Fibroblast of lung (primary cell): ENCODE results near the gene C11orf58. TPM values are rescaled to one million over a fixed set of nuclear protein-coding genes. Genes with fewer than 3 reads are reported as not detected.

Experiments
- DNase-seq, 2 donors: peaks; one replicate each; pipeline versions ENCODE4 v3.0.0 to v3.0.0-alpha.2; 2010; ENCODE audit warnings: low read depth in 2 of 2
- H2AFZ ChIP-seq: 2 replicates; pipeline ENCODE4 v1.5.1; 2012; ENCODE audit warnings: low read length, control low read depth, inconsistent platforms
- H3K27ac ChIP-seq: 2 replicates; pipeline ENCODE4 v1.5.1; 2011; ENCODE audit warnings: low read length, control low read depth; ENCODE audit not compliant: insufficient read depth
- H3K27me3 ChIP-seq: 2 replicates; pipeline ENCODE4 v1.5.1; 2011; ENCODE audit warnings: mild to moderate bottlenecking, low read length; ENCODE audit not compliant: control insufficient read depth, insufficient read depth
- H3K36me3 ChIP-seq: 2 replicates; pipeline ENCODE4 v1.5.1; 2011; ENCODE audit warnings: low read length; ENCODE audit not compliant: control insufficient read depth, insufficient read depth
- H3K4me1 ChIP-seq: 2 replicates; pipeline ENCODE4 v1.5.1; 2011; ENCODE audit warnings: low read length; ENCODE audit not compliant: control insufficient read depth, insufficient read depth; ENCODE audit errors: extremely low read depth
- H3K4me2 ChIP-seq: 2 replicates; pipeline ENCODE4 v1.5.1; 2011; ENCODE audit warnings: low read length, control low read depth; ENCODE audit not compliant: insufficient read depth; ENCODE audit errors: extremely low read depth
- H3K4me3 ChIP-seq, 4 experiments: fragments of 200-600 bp in 1 of 4; sonication (generic) in 1 of 4; replicated peaks in 1 of 4; 2 replicates each; pipeline ENCODE4 v1.5.1; 2011 to 2016; ENCODE audit warnings: low read length in 4 of 4, low read depth in 3 of 4, mild to moderate bottlenecking in 3 of 4, control low read depth in 2 of 4, inconsistent platforms in 1 of 4, mixed read lengths in 1 of 4; ENCODE audit not compliant: insufficient read depth in 1 of 4; ENCODE audit errors: control extremely low read depth in 1 of 4
- H3K79me2 ChIP-seq: 2 replicates; pipeline ENCODE4 v1.5.1; 2012; ENCODE audit warnings: mild to moderate bottlenecking, low read length, inconsistent platforms; ENCODE audit not compliant: control insufficient read depth, insufficient read depth
- H3K9ac ChIP-seq: 2 replicates; pipeline ENCODE4 v1.5.1; 2011; ENCODE audit warnings: mild to moderate bottlenecking, low read length, control low read depth; ENCODE audit not compliant: insufficient read depth
- H3K9me3 ChIP-seq: 2 replicates; pipeline ENCODE4 v1.5.1; 2012; ENCODE audit warnings: low read depth, low read length; ENCODE audit not compliant: control insufficient read depth, insufficient read depth
- H4K20me1 ChIP-seq: 2 replicates; pipeline ENCODE4 v1.5.1; 2011; ENCODE audit warnings: low read length; ENCODE audit not compliant: control insufficient read depth, insufficient read depth; ENCODE audit errors: extremely low read depth
- EZH2 ChIP-seq: IDR thresholded peaks from 2 replicates; pipeline ENCODE4 v1.5.1; 2012; ENCODE audit warnings: low read length, control low read depth, mild to moderate bottlenecking; ENCODE audit errors: missing control alignments
- polyA plus RNA-seq, 2 donors: library from polyadenylated mRNA; depleted of rRNA in 1 of 2; stranded (reverse) in 1 of 2; unstranded in 1 of 2; fragments of >200 nt; gene quantifications; 2 replicates each; pipeline ENCODE4 v1.2.1, GENCODE V29; 2011 to 2012; ENCODE audit warnings: missing spikeins in 1 of 2
- total RNA-seq: library from RNA; depleted of rRNA; stranded (reverse); fragments of >200 nt; gene quantifications from 2 replicates; pipeline ENCODE4 v1.2.1, GENCODE V29; 2014
- TF ChIP-seq, protein P1 (sequence below), 2 donors: IDR thresholded peaks in 1 of 2; conservative IDR thresholded peaks in 1 of 2; 1 replicate in 1 of 2; 2 replicates in 1 of 2; pipeline ENCODE4 v1.5.1; 2011 to 2012; ENCODE audit warnings: low read length in 2 of 2, control low read depth in 1 of 2, inconsistent platforms in 1 of 2, low read depth in 1 of 2, mild to moderate bottlenecking in 1 of 2

Gene C11orf58
- total and polyA plus RNA-seq, 2 donors (not counting 1 experiment from before 2014, with no cell fraction given), result 183 to 184 TPM

DNA sequence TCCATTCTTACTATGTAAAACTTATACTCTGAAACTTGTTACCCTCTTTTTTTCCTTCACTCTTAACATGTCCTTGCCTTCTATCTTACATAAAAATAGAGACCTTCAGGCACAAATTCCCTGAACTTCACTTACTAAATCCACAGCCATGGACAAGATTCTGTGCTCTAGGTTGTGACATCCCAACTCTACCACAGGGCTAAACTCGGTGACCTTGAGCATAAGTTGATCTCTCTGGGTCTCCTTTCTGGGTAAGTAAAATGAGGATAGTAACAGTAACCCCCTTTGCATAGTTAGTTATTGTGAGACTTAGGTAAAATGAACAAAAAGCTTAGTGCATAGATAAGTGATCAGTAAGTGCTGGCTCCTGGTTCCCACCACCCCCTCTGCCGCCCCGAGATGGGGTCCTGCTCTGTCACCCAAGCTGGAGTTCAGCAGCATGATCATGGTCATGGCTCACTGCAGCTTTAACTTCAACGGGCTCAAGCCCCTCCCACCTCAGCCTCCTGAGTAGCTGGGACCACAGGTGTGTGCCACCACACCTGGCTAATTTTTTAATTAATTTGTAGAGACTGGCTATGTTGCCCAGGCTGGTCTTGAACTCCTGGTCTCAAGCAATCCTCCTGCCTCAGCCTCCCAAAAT is 20.1 kb downstream of the C11orf58 start:
- Histone ChIP-seq H2AFZ (no peak overlapping the region), H3K79me2 (no peaks in the 10 kb centered on the region), H4K20me1 (no peaks in the 10 kb centered on the region), H3K4me1 (no peaks in the 10 kb centered on the region), H3K36me3 (no peaks in the 10 kb centered on the region), H3K9ac (no peak overlapping the region), H3K27me3 (no peaks in the 10 kb centered on the region), H3K4me3 (no peak overlapping the region), H3K9me3 (no peaks in the 10 kb centered on the region), H3K27ac (no peak overlapping the region), H3K4me2 (no peak overlapping the region)
- DNase-seq, result no peak
- TF ChIP-seq, protein P1, sequence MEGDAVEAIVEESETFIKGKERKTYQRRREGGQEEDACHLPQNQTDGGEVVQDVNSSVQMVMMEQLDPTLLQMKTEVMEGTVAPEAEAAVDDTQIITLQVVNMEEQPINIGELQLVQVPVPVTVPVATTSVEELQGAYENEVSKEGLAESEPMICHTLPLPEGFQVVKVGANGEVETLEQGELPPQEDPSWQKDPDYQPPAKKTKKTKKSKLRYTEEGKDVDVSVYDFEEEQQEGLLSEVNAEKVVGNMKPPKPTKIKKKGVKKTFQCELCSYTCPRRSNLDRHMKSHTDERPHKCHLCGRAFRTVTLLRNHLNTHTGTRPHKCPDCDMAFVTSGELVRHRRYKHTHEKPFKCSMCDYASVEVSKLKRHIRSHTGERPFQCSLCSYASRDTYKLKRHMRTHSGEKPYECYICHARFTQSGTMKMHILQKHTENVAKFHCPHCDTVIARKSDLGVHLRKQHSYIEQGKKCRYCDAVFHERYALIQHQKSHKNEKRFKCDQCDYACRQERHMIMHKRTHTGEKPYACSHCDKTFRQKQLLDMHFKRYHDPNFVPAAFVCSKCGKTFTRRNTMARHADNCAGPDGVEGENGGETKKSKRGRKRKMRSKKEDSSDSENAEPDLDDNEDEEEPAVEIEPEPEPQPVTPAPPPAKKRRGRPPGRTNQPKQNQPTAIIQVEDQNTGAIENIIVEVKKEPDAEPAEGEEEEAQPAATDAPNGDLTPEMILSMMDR (conservative IDR thresholded peaks at IDR 0.05 in 1 of 2, IDR thresholded peaks at IDR 0.05 in 1 of 2; ENCODE audit: low read depth in 1 of 2, low read length in 2 of 2), result no peak
- no peak for TF ChIP-seq EZH2

DNA sequence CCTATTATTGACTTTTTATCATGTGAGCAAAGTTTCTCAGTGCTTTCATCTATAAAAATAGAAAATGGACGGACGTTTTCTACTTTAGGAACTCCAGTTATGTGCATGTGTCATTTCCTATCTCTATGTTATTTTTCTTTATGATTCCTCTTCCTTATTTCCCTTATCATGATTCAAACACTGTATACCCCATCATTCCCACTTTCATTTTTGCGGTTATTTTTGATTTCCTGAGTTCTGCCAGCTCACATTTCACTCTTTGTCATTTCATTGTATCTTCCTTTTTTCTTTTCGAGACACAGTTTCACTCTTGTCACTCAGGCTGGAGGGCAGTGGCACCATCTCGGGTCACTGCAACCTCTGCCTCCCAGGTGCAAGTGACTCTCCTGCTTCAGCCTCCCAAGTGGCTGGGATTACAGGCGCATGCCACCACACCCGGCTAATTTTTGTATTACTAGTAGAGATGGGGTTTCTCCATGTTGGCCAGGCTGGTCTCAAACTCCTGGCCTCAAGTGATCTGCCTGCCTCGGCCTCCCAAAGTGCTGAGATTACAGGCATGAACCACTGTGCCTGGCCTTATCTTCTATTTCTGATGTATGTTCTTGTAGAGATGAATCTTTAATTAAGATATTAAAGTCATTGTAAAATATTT is 21.5 kb downstream of the C11orf58 start:
- H3K79me2 ChIP-seq, result no peaks in the 10 kb centered on the region
- H2AFZ ChIP-seq, result no peak overlapping the region
- no peak overlapping the region for H3K9ac ChIP-seq
- no peak overlapping the region for H3K4me2 ChIP-seq
- H3K27ac ChIP-seq, result no peak overlapping the region
- H3K4me1 ChIP-seq, result no peaks in the 10 kb centered on the region
- H3K9me3 ChIP-seq, result no peaks in the 10 kb centered on the region
- no peaks in the 10 kb centered on the region for H4K20me1 ChIP-seq
- DNase-seq, result no peak
- no peaks in the 10 kb centered on the region for H3K36me3 ChIP-seq
- TF ChIP-seq EZH2, result no peak
- TF ChIP-seq, protein P1 (conservative IDR thresholded peaks at IDR 0.05 in 1 of 2, IDR thresholded peaks at IDR 0.05 in 1 of 2; ENCODE audit: low read depth in 1 of 2, low read length in 2 of 2), result no peak
- no peak overlapping the region for H3K4me3 ChIP-seq
- H3K27me3 ChIP-seq, result no peaks in the 10 kb centered on the region

DNA sequence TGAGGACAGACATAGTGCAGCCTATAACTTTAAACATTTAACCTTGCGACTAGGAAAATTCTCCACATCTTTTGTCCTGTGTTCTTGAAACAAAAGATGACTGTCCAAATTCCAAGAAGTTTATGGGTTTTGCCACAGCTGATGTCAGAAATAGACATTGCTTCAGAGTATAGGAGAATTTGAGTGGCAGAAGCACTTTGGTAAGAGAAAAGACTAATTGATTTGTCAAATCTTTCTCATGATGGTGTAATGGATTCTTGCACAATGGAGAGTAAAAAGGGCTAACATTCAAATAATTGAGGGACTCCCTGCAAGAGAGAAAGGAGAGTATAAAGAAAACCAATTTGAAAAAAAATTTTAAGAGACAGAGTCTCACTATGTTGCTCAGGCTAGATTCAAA is 25.3 kb downstream of the C11orf58 start:
- no peak for TF ChIP-seq EZH2
- TF ChIP-seq, protein P1 (conservative IDR thresholded peaks at IDR 0.05 in 1 of 2, IDR thresholded peaks at IDR 0.05 in 1 of 2; ENCODE audit: low read depth in 1 of 2, low read length in 2 of 2), result no peak
- H3K4me1 ChIP-seq, result no peaks in the 10 kb centered on the region
- H3K9me3 ChIP-seq, result no peaks in the 10 kb centered on the region
- peaks cover under 1% of the 10 kb centered on the region for H3K27me3 ChIP-seq
- no peaks in the 10 kb centered on the region for H3K36me3 ChIP-seq
- DNase-seq, result no peak
- H4K20me1 ChIP-seq, result no peaks in the 10 kb centered on the region
- H2AFZ ChIP-seq, result no peak overlapping the region
- no peaks in the 10 kb centered on the region for H3K79me2 ChIP-seq
- H3K27ac ChIP-seq, result no peak overlapping the region
- no peak overlapping the region for H3K4me3 ChIP-seq
- H3K4me2 ChIP-seq, result no peak overlapping the region
- no peak overlapping the region for H3K9ac ChIP-seq
